NCI-H1048 (cell line): ENCODE measurements around the gene HARBI1.

Experiments used
- DNase-seq: peaks from one replicate; lab custom pipeline; 2025; lab: John Stamatoyannopoulos, UW

HARBI1 gene

GRCh38 chr11:46617134-46617971 lies at the start of gene HARBI1, which contains the start of gene ATG13:
TSS of gene HARBI1 (minus strand) at chr11:46617227. CDS start at chr11:46616237, 990 bp downstream.
TSS of gene ATG13 (plus strand) at chr11:46617553. CDS start at chr11:46644292, 26,739 bp downstream.
- DNase-seq, result peak; percentile 73

- no peak for DNase-seq
Observed at GRCh38 chr11:46666516-46666915, 49.5 kb upstream of the HARBI1 start.

- DNase-seq, result no peak
Observed at GRCh38 chr11:46665356-46665755, 48.3 kb upstream of the HARBI1 start.

GRCh38 chr11:46664612-46665011 lies 47.6 kb upstream of the HARBI1 start:
- DNase-seq, result no peak

GRCh38 chr11:46663277-46663940 lies 46.4 kb upstream of the HARBI1 start:
- DNase-seq, result no peak

- no peak for DNase-seq
Observed at GRCh38 chr11:46662366-46662765, 45.3 kb upstream of the HARBI1 start.

- DNase-seq, result no peak
Observed at GRCh38 chr11:46661836-46662235, 44.8 kb upstream of the HARBI1 start.

- DNase-seq, result no peak
Observed at GRCh38 chr11:46659908-46660307, 42.9 kb upstream of the HARBI1 start.

GRCh38 chr11:46658259-46658658 lies 41.2 kb upstream of the HARBI1 start:
- DNase-seq, result no peak

GRCh38 chr11:46657186-46657585 lies 40.2 kb upstream of the HARBI1 start:
- DNase-seq, result no peak

- no peak for DNase-seq
Observed at GRCh38 chr11:46655631-46656030, 38.6 kb upstream of the HARBI1 start.

- DNase-seq, result no peak
Observed at GRCh38 chr11:46649180-46649738, 32.2 kb upstream of the HARBI1 start.

GRCh38 chr11:46643986-46644385 lies 27.0 kb upstream of the HARBI1 start:
- DNase-seq, result no peak

- DNase-seq, result no peak
Observed at GRCh38 chr11:46643531-46643930, 26.5 kb upstream of the HARBI1 start.

- DNase-seq, result no peak
Observed at GRCh38 chr11:46642627-46643335, 25.8 kb upstream of the HARBI1 start.

GRCh38 chr11:46641639-46642038 lies 24.6 kb upstream of the HARBI1 start:
- no peak for DNase-seq

GRCh38 chr11:46640036-46640788 lies 23.2 kb upstream of the HARBI1 start:
- no peak for DNase-seq

GRCh38 chr11:46639197-46639839 lies 22.3 kb upstream of the HARBI1 start:
- no peak for DNase-seq

GRCh38 chr11:46637546-46637945 lies 20.5 kb upstream of the HARBI1 start:
- no peak for DNase-seq

- DNase-seq, result no peak
Observed at GRCh38 chr11:46635557-46636139, 18.6 kb upstream of the HARBI1 start.
